Hepatocyte (in vitro differentiated cells): ENCODE measurements around the gene ATP2A2. TPM values are rescaled to one million over a fixed set of nuclear protein-coding genes. Genes with fewer than 3 reads are reported as not detected.

Experiments used
- DNase-seq: peaks from one replicate; pipeline ENCODE4 v3.0.0-alpha.2; 2016; ENCODE audit warnings: low spot score
- H2AFZ ChIP-seq: fragments of 200-600 bp; sonication (generic); 2 replicates; pipeline ENCODE4 v1.6.0; 2016; ENCODE audit warnings: antibody characterized with exemption, mild to moderate bottlenecking
- H3K27ac ChIP-seq: fragments of 200-600 bp; sonication (generic); 2 replicates; pipeline ENCODE4 v1.5.1; 2016; ENCODE audit warnings: mild to moderate bottlenecking
- H3K27me3 ChIP-seq: fragments of 200-600 bp; sonication (generic); 2 replicates; pipeline ENCODE4 v1.6.1; 2016
- H3K36me3 ChIP-seq: fragments of 200-600 bp; sonication (generic); replicated peaks from 2 replicates; pipeline ENCODE4 v1.5.1; 2016; ENCODE audit warnings: low read depth; ENCODE audit not compliant: insufficient read depth
- H3K4me1 ChIP-seq: fragments of 200-600 bp; sonication (generic); 2 replicates; pipeline ENCODE4 v1.5.1; 2016; ENCODE audit warnings: mild to moderate bottlenecking, moderate library complexity; ENCODE audit not compliant: insufficient read depth
- H3K4me2 ChIP-seq: fragments of 200-600 bp; sonication (generic); 2 replicates; pipeline ENCODE4 v1.6.0; 2016
- H3K4me3 ChIP-seq: fragments of 200-600 bp; sonication (generic); 2 replicates; pipeline ENCODE4 v1.5.1; 2016; ENCODE audit warnings: mild to moderate bottlenecking
- H3K79me2 ChIP-seq: fragments of 200-600 bp; sonication (generic); 2 replicates; pipeline ENCODE4 v1.6.0; 2017; ENCODE audit warnings: mild to moderate bottlenecking
- H3K9me2 ChIP-seq: fragments of 200-600 bp; sonication (generic); replicated peaks from 2 replicates; pipeline ENCODE4 v1.6.0; 2017; ENCODE audit warnings: mild to moderate bottlenecking; ENCODE audit not compliant: insufficient read depth
- H3K9me3 ChIP-seq: fragments of 200-600 bp; sonication (generic); 2 replicates; pipeline ENCODE4 v1.5.1; 2016; ENCODE audit warnings: low read depth, mild to moderate bottlenecking
- H4K20me1 ChIP-seq: fragments of 200-600 bp; sonication (generic); 2 replicates; pipeline ENCODE4 v1.6.0; 2016; ENCODE audit warnings: mild to moderate bottlenecking; ENCODE audit not compliant: insufficient read depth, poor library complexity, severe bottlenecking
- CTCF ChIP-seq: fragments of 200-600 bp; sonication (generic); IDR thresholded peaks from 2 replicates; pipeline ENCODE4 v1.5.1; 2016; ENCODE audit warnings: antibody characterized with exemption, mild to moderate bottlenecking; ENCODE audit not compliant: poor library complexity
- EZH2 ChIP-seq: fragments of 200-600 bp; sonication (generic); IDR thresholded peaks from 2 replicates; pipeline ENCODE4 v1.6.1; 2016; ENCODE audit warnings: antibody characterized with exemption, mild to moderate bottlenecking, borderline replicate concordance
- EZH2phosphoT487 ChIP-seq: fragments of 200-600 bp; sonication (generic); IDR thresholded peaks from one replicate; pipeline ENCODE4 v1.6.1; 2018; ENCODE audit warnings: antibody characterized with exemption, mild to moderate bottlenecking, low read depth, moderate library complexity; ENCODE audit not compliant: unreplicated experiment, severe bottlenecking
- WGBS: methylation state at CpG from one replicate; pipeline ENCODE4 v1.1.6; 2016; ENCODE audit warnings: low lambda C conversion rate; ENCODE audit errors: missing lambda C conversion rate; 5-methylcytosine and 5-hydroxymethylcytosine counted together
- polyA plus RNA-seq: library from polyadenylated mRNA; unstranded; fragments of >200 nt; fragmentation: Nextera tagmentation; extraction: Ambion mirVana; gene quantifications from 2 replicates; pipeline ENCODE4 v1.2.1, GENCODE V29; 2016
- total RNA-seq: library from RNA; depleted of rRNA; stranded (reverse); fragments of >200 nt; gene quantifications from 2 replicates; pipeline ENCODE4 v1.2.3, GENCODE V29; 2014

ATP2A2 gene
- total and polyA plus RNA-seq, 2 experiments from 2014 or later, result 60.2 to 126 TPM

GRCh38 chr12:110330544-110330943 lies 49.5 kb downstream of the ATP2A2 start:
- Histone ChIP-seq H3K79me2 (peaks cover 75% of the 10 kb centered on the region), H3K4me3 (no peak overlapping the region), H3K36me3 (peaks cover 4% of the 10 kb centered on the region), H3K4me2 (no peak overlapping the region), H2AFZ (no peak overlapping the region), H3K27me3 (no peaks in the 10 kb centered on the region), H3K9me2 (no peaks in the 10 kb centered on the region), H4K20me1 (peaks cover 31% of the 10 kb centered on the region), H3K9me3 (no peaks in the 10 kb centered on the region), H3K27ac (no peak overlapping the region), H3K4me1 (no peaks in the 10 kb centered on the region)
- no peak for DNase-seq
- TF ChIP-seq EZH2phosphoT487 (no peak), CTCF (no peak), EZH2 (no peak)

GRCh38 chr12:110333201-110333600 lies 52.2 kb downstream of the ATP2A2 start:
- no peak for TF ChIP-seq EZH2phosphoT487
- TF ChIP-seq EZH2, result no peak
- no peak for TF ChIP-seq CTCF
- no peak for DNase-seq
- Histone ChIP-seq H2AFZ (no peak overlapping the region), H3K9me3 (no peaks in the 10 kb centered on the region), H4K20me1 (peaks cover 31% of the 10 kb centered on the region), H3K36me3 (no peaks in the 10 kb centered on the region), H3K4me2 (no peak overlapping the region), H3K9me2 (no peaks in the 10 kb centered on the region), H3K79me2 (peaks cover 53% of the 10 kb centered on the region), H3K4me3 (no peak overlapping the region), H3K27ac (no peak overlapping the region), H3K4me1 (no peaks in the 10 kb centered on the region), H3K27me3 (no peaks in the 10 kb centered on the region)

GRCh38 chr12:110335481-110336045 lies 54.5 kb downstream of the ATP2A2 start:
- DNase-seq, result no peak
- no peak for TF ChIP-seq CTCF
- TF ChIP-seq EZH2, result no peak
- TF ChIP-seq EZH2phosphoT487, result no peak
- Histone ChIP-seq H3K27me3 (no peaks in the 10 kb centered on the region), H3K4me2 (no peak overlapping the region), H3K79me2 (peaks cover 34% of the 10 kb centered on the region), H3K36me3 (no peaks in the 10 kb centered on the region), H3K9me2 (no peaks in the 10 kb centered on the region), H3K9me3 (no peaks in the 10 kb centered on the region), H3K4me1 (no peaks in the 10 kb centered on the region), H3K27ac (no peak overlapping the region), H3K4me3 (no peak overlapping the region), H4K20me1 (peaks cover 21% of the 10 kb centered on the region), H2AFZ (no peak overlapping the region)
- 95% methylated on average over 4 of the region's 4 CpGs for WGBS

GRCh38 chr12:110337912-110338710 lies 57.1 kb downstream of the ATP2A2 start:
- no peak for DNase-seq
- Histone ChIP-seq H3K27ac (no peak overlapping the region), H3K4me2 (no peak overlapping the region), H3K9me3 (no peaks in the 10 kb centered on the region), H4K20me1 (peaks cover 3% of the 10 kb centered on the region), H3K27me3 (no peaks in the 10 kb centered on the region), H3K79me2 (peaks cover 10% of the 10 kb centered on the region), H3K4me3 (no peak overlapping the region), H2AFZ (no peak overlapping the region), H3K4me1 (no peaks in the 10 kb centered on the region), H3K9me2 (no peaks in the 10 kb centered on the region), H3K36me3 (peaks cover 11% of the 10 kb centered on the region)
- WGBS, result 93% methylated on average over 11 of the region's 11 CpGs
- TF ChIP-seq CTCF (no peak), EZH2phosphoT487 (no peak), EZH2 (no peak)
